Stomach (tissue), 4 donors: Measurements from ENCODE around the gene MYO1H.

Experiments
- CTCF ChIP-seq, 7 experiments: fragments of 450-650 bp in 4 of 7; fragments of 200-600 bp in 3 of 7; sonication (generic) in 3 of 7; IDR thresholded peaks; one replicate each; pipeline ENCODE4 v1.5.1; 2016 to 2019; ENCODE audit warnings: antibody characterized with exemption in 7 of 7, control low read depth in 2 of 7, mild to moderate bottlenecking in 1 of 7
- EP300 ChIP-seq: sonication (generic); formaldehyde crosslinking; IDR thresholded peaks from one replicate; pipeline ENCODE4 v1.6.1; 2017; ENCODE audit warnings: antibody characterized with exemption
- POLR2A ChIP-seq, 4 donors: fragments of 450-650 bp; IDR thresholded peaks; one replicate each; pipeline ENCODE4 v1.6.1; 2016; ENCODE audit warnings: antibody characterized with exemption in 4 of 4, control low read depth in 2 of 4, mild to moderate bottlenecking in 1 of 4, moderate library complexity in 1 of 4
- POLR2AphosphoS5 ChIP-seq, 3 donors: sonication (generic); formaldehyde crosslinking; IDR thresholded peaks; one replicate each; pipeline ENCODE4 v1.6.1; 2016; ENCODE audit warnings: antibody characterized with exemption in 3 of 3

GRCh38 chr12:109491671-109492070 is 144.0 kb downstream of the MYO1H start:
- no peak for TF ChIP-seq CTCF (IDR thresholded peaks at IDR 0.05)
- no peak for TF ChIP-seq EP300
- TF ChIP-seq POLR2AphosphoS5 (IDR thresholded peaks at IDR 0.05), result no peak
- no peak for TF ChIP-seq POLR2A (IDR thresholded peaks at IDR 0.05)
